GM20000 (cell line): ENCODE data around the gene DENND1A.

ENCODE experiments used
- DNase-seq: peaks from one replicate; pipeline ENCODE4 v3.0.0; 2012; ENCODE audit warnings: low spot score
- CTCF ChIP-seq: IDR thresholded peaks from 2 replicates; pipeline ENCODE4 v1.5.1; 2012; ENCODE audit warnings: mild to moderate bottlenecking, control low read depth; ENCODE audit errors: extremely low read depth, missing control alignments

The DENND1A gene

DNA sequence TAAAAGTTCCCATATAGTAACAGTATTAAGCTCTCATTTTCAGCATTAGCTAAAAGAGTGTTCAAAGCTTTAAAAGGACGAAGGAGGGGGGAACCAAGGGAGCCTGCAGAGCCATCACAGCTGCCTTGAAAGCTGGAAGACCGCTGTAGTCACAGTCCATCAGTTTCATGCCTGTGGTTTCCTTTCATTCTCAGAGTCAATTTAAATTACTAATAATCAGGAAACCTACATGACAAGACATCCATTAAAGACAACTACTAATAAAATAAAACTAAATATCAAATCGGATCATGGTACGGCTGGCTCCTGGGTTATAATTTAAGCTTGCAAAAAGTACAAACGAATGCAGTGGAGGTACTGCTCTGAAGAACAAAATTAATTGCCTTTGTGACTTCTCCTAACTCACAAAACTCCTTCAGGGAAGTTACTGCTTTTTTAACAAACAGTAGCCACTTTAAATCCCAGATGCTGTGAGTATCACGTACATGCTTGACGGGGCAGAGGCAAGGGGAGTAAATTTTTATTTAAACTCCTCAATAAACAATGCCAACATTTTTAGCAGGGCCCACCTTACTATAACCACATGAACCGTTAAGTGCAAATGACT is 213.5 kb downstream of the DENND1A start:
- DNase-seq = peak; percentile 43
- no peak for TF ChIP-seq CTCF

- no peak for TF ChIP-seq CTCF
Measured at GRCh38 chr9:123715258-123715657, 214.7 kb downstream of the DENND1A start.

DNA sequence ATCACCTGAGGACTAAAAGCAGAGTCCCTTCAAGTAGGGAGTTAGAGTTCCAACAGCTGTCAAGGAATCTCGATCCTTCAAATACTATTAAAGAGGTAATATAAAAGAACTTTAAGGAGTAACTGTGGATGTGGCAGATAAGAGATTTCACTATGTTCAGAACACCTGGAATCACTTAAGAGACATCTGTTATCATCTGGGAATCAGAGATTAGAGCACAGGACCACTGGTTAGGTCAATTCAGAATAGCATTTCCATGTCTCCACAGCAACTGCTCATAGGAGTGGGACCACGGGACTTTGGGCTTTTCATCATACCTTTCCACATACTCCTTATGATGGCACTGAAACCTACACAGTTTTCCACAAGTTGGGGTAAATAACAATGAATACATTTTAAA is 216.6 kb downstream of the DENND1A start:
- DNase-seq = no peak
- no peak for TF ChIP-seq CTCF

More at GRCh38 chr9:123715258-123715657, 214.7 kb downstream of the DENND1A start:
- no peak for DNase-seq

- no peak for DNase-seq
- TF ChIP-seq CTCF = no peak
Measured at GRCh38 chr9:123712399-123712798, 217.5 kb downstream of the DENND1A start.

DNA sequence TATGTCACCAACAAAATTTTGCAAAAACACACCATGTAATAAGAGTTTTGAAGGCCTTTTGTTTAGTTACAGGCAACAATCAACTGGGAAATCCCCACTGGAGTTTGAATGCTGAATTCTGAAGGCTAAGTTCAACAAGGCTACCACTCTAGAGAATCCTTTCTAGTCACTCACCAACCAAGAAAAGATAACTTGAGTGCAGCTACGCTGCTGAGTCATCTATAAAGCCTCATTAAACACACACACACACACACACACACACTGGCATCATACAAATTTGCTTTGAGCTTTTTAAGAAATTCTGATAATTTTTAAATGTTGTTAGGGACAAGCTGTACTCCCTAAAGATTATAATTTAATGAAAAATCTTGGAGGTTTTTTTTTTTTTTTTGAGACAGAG is 219.6 kb downstream of the DENND1A start:
- no peak for DNase-seq
- TF ChIP-seq CTCF = no peak

DNA sequence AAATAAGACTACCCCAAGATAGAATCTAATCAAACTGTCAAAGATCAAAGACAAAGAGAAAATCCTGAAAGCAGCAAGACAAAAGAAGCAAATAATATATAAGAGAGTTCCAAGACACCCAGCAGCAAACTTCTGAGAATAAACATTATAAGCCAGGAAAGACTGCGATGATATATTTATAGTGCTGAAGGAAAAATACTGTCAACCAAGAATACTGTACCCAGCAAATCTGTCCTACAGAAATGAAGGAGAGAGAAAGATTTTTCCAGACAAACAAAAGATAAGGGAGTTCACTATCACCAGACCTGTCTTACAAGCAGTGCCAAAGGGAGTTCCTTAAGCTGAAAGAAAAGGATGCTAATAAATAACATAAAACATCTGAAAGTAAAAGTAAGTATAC is 227.4 kb downstream of the DENND1A start:
- no peak for TF ChIP-seq CTCF
- DNase-seq = no peak

- TF ChIP-seq CTCF = no peak
- peak; percentile 28 for DNase-seq
Measured at GRCh38 chr9:123697686-123698085, 232.2 kb downstream of the DENND1A start.
